Left lung (tissue), 10 donors: ENCODE results near the gene SYT14. TPM values are rescaled to one million over a fixed set of nuclear protein-coding genes. Genes with fewer than 3 reads are reported as not detected.

ENCODE experiments used
- ATAC-seq: fragments of 200-7000 bp; cut with Tn5 transposase; one replicate; pipeline ENCODE4 v1.9.1; 2020; ENCODE audit warnings: moderate library complexity
- DNase-seq, 4 donors: peaks; one replicate each; pipeline ENCODE4 v3.0.0-alpha.2; 2013 to 2020
- H3K27ac ChIP-seq, 2 donors: fragments of 200-600 bp; sonication (generic) in 1 of 2; one replicate each; pipeline versions ENCODE4 v1.5.0 to v1.8.0; 2020 to 2021
- H3K27me3 ChIP-seq, 2 donors: fragments of 200-600 bp; sonication (generic) in 1 of 2; one replicate each; pipeline versions ENCODE4 v1.5.0 to v1.8.0; 2020 to 2021
- H3K36me3 ChIP-seq, 2 donors: fragments of 200-600 bp; sonication (generic) in 1 of 2; one replicate each; pipeline versions ENCODE4 v1.5.0 to v1.8.0; 2020 to 2021
- H3K4me1 ChIP-seq, 2 donors: fragments of 200-600 bp; one replicate each; pipeline ENCODE4 v1.8.0; 2021
- H3K4me3 ChIP-seq, 2 donors: fragments of 200-600 bp; sonication (generic) in 1 of 2; one replicate each; pipeline versions ENCODE4 v1.5.0 to v1.8.0; 2020 to 2021; ENCODE audit warnings: mild to moderate bottlenecking in 1 of 2
- H3K9me3 ChIP-seq, 2 donors: fragments of 200-600 bp; sonication (generic) in 1 of 2; one replicate each; pipeline versions ENCODE4 v1.5.0 to v1.8.0; 2020 to 2021
- CTCF ChIP-seq, 2 donors: fragments of 200-600 bp; sonication (generic) in 1 of 2; IDR thresholded peaks; one replicate each; pipeline versions ENCODE4 v1.5.0 to v1.8.0; 2021; ENCODE audit warnings: antibody characterized with exemption in 2 of 2
- intact Hi-C, 2 donors: fragments of 100-400 bp; cut with DNase I; formaldehyde crosslinking; loops; one replicate each; pipeline versions ENCODE4 v1.11.2 to v1.14.2; 2022
- polyA plus RNA-seq, 6 donors: library from polyadenylated mRNA; unstranded; fragments of 120-200 nt; gene quantifications; one replicate each; pipeline ENCODE4 v1.2.1, GENCODE V29; 2013; ENCODE audit not compliant: insufficient read length in 6 of 6
- total RNA-seq, 2 donors: library from RNA; stranded (reverse); fragmentation: NEBNext Ultra II Directional; extraction: Animal tissue kit (Norgen Biotek cat#: 25700); gene quantifications; one replicate each; pipeline ENCODE4 v1.2.1, GENCODE V29; 2021
- donor health status: DM: no; HTN: yes; CAD: no.
- donor health status: DM: no; HTN: no; CAD: no.

SYT14 gene
- total and polyA plus RNA-seq, 8 donors = 0.16 to 1.1 (median 0.34) TPM; not detected in 1

- no peak for DNase-seq
- Histone ChIP-seq H3K27ac (no peak overlapping the region), H3K27me3 (no peaks in the 10 kb centered on the region), H3K9me3 (no peaks in the 10 kb centered on the region), H3K36me3 (no peaks in the 10 kb centered on the region), H3K4me1 (no peaks in the 10 kb centered on the region), H3K4me3 (no peak overlapping the region)
- intact Hi-C loops = loop anchor here in 1 of 2 donors (10.0 kb wide), 1 partner anchor 144 kb away; no protein-coding TSS in a partner anchor
- no peak for TF ChIP-seq CTCF (IDR thresholded peaks at IDR 0.05)
- ATAC-seq = no peak
Measured at GRCh38 chr1:209999005-209999404, 61.0 kb downstream of the SYT14 start.

- DNase-seq (no peak), ATAC-seq (no peak)
- no peak overlapping the region for H3K4me3 ChIP-seq
- no peaks in the 10 kb centered on the region for H3K4me1 ChIP-seq
- H3K36me3 ChIP-seq = no peaks in the 10 kb centered on the region
- H3K27me3 ChIP-seq = no peaks in the 10 kb centered on the region
- no peak overlapping the region for H3K27ac ChIP-seq
- H3K9me3 ChIP-seq = no peaks in the 10 kb centered on the region
- TF ChIP-seq CTCF (IDR thresholded peaks at IDR 0.05) = no peak
- intact Hi-C loops = no loop called here
Measured at GRCh38 chr1:210001751-210002150, 63.7 kb downstream of the SYT14 start.

GRCh38 chr1:210003501-210003900, 65.5 kb downstream of the SYT14 start:
- Histone ChIP-seq H3K4me1 (no peaks in the 10 kb centered on the region), H3K4me3 (no peak overlapping the region), H3K27me3 (no peaks in the 10 kb centered on the region), H3K36me3 (no peaks in the 10 kb centered on the region), H3K27ac (no peak overlapping the region), H3K9me3 (no peaks in the 10 kb centered on the region)
- no peak for TF ChIP-seq CTCF (IDR thresholded peaks at IDR 0.05)
- intact Hi-C loops = no loop called here
- DNase-seq (no peak), ATAC-seq (no peak)

GRCh38 chr1:210010161-210010560, 72.1 kb downstream of the SYT14 start:
- TF ChIP-seq CTCF (IDR thresholded peaks at IDR 0.05) = no peak
- no peaks in the 10 kb centered on the region for H3K36me3 ChIP-seq
- ATAC-seq (no peak), DNase-seq (no peak)
- H3K4me3 ChIP-seq = no peak overlapping the region
- H3K27ac ChIP-seq = no peak overlapping the region
- no peaks in the 10 kb centered on the region for H3K4me1 ChIP-seq
- no peaks in the 10 kb centered on the region for H3K27me3 ChIP-seq
- H3K9me3 ChIP-seq = no peaks in the 10 kb centered on the region
- intact Hi-C loops = no loop called here

- H3K4me1 ChIP-seq = no peaks in the 10 kb centered on the region
- H3K4me3 ChIP-seq = no peak overlapping the region
- no peaks in the 10 kb centered on the region for H3K36me3 ChIP-seq
- TF ChIP-seq CTCF (IDR thresholded peaks at IDR 0.05) = no peak
- H3K27me3 ChIP-seq = no peaks in the 10 kb centered on the region
- DNase-seq (no peak), ATAC-seq (no peak)
- H3K27ac ChIP-seq = no peak overlapping the region
- no peaks in the 10 kb centered on the region for H3K9me3 ChIP-seq
- intact Hi-C loops = no loop called here
Measured at GRCh38 chr1:210021145-210021860, 83.3 kb downstream of the SYT14 start.
